K562 (cell line): ENCODE results near the gene MXD3. TPM values are rescaled to one million over a fixed set of nuclear protein-coding genes. Genes with fewer than 3 reads are reported as not detected.
A peak's percentile ranks its signal among the peaks of the same experiment; 100 is the strongest.

Experiments used
- ARID1B ChIP-seq: fragments of 450-650 bp; IDR thresholded peaks from 2 replicates; pipeline ENCODE4 v1.6.1; 2016; ENCODE audit warnings: antibody characterized with exemption, mild to moderate bottlenecking, inconsistent platforms
- C11orf30 ChIP-seq: fragments of 450-650 bp; IDR thresholded peaks from 2 replicates; pipeline ENCODE4 v1.6.1; 2016; ENCODE audit warnings: low read depth, mild to moderate bottlenecking
- CEBPB ChIP-seq: fragments of 450-650 bp; IDR thresholded peaks from 2 replicates; pipeline ENCODE4 v1.6.1; 2016; ENCODE audit warnings: missing genetic modification characterization, missing compliant biosample characterization
- CHCHD3 ChIP-seq: fragments of 250-450 bp; sonication (Bioruptor Pico); IDR thresholded peaks from 2 replicates; pipeline ENCODE4 v2.1.2; 2022; ENCODE audit warnings: mild to moderate bottlenecking
- EGR1 ChIP-seq: fragments of 450-650 bp; conservative IDR thresholded peaks from 2 replicates; pipeline ENCODE4 v1.6.1; 2017; ENCODE audit warnings: mild to moderate bottlenecking
- ETV6 ChIP-seq, 3 experiments: fragments of 150-350 bp in 1 of 3; sonication (generic) in 1 of 3; formaldehyde crosslinking in 1 of 3; IDR thresholded peaks; 2 replicates each; pipeline versions ENCODE4 v1.6.1 to v1.8.0; 2014 to 2022; ENCODE audit warnings: borderline replicate concordance in 2 of 3, low read depth in 2 of 3, antibody characterized with exemption in 1 of 3, low read length in 1 of 3, mild to moderate bottlenecking in 1 of 3, missing genetic modification reagents in 1 of 3
- GTF2E2 ChIP-seq: fragments of 200-800 bp; sonication (Bioruptor generic); IDR thresholded peaks from 2 replicates; pipeline ENCODE4 v1.6.1; 2016; ENCODE audit warnings: missing genetic modification characterization, missing compliant biosample characterization
- KHSRP ChIP-seq: fragments of 450-650 bp; IDR thresholded peaks from 2 replicates; pipeline ENCODE4 v1.6.1; 2017
- MAFK ChIP-seq: IDR thresholded peaks from 2 replicates; pipeline ENCODE4 v1.6.1; 2011; ENCODE audit warnings: low read length, improper control_type of control experiment
- NFE2 ChIP-seq: IDR thresholded peaks from 2 replicates; pipeline ENCODE4 v1.6.1; 2014; ENCODE audit warnings: antibody characterized with exemption, low read depth
- NR1H2 ChIP-seq: sonication (generic); formaldehyde crosslinking; IDR thresholded peaks from 2 replicates; pipeline ENCODE4 v1.4.0; 2020; ENCODE audit warnings: mild to moderate bottlenecking, missing genetic modification reagents
- POLR3A ChIP-seq: IDR thresholded peaks from 2 replicates; pipeline ENCODE4 v1.6.1; 2011; ENCODE audit warnings: borderline replicate concordance, mild to moderate bottlenecking, moderate library complexity; ENCODE audit not compliant: insufficient read length, insufficient read depth; ENCODE audit errors: extremely low read depth
- RUNX1 ChIP-seq: sonication (generic); IDR thresholded peaks from 2 replicates; pipeline ENCODE4 v1.6.1; 2016; ENCODE audit warnings: antibody characterized with exemption, low read depth
- SMARCA4 ChIP-seq: fragments of 450-650 bp; IDR thresholded peaks from 2 replicates; pipeline ENCODE4 v1.6.1; 2016
- ZNF140 ChIP-seq: fragments of 250-450 bp; sonication (Bioruptor Pico); IDR thresholded peaks from 2 replicates; pipeline ENCODE4 v1.8.0; 2021; ENCODE audit warnings: moderate library complexity, mild to moderate bottlenecking, inconsistent platforms
- ZNF212 ChIP-seq: fragments of 450-650 bp; formaldehyde crosslinking; IDR thresholded peaks from 2 replicates; pipeline ENCODE4 v1.4.0; 2020; ENCODE audit warnings: mild to moderate bottlenecking
- ZNF384 ChIP-seq: IDR thresholded peaks from 2 replicates; pipeline ENCODE4 v1.6.1; 2012; ENCODE audit warnings: low read depth, low read length, improper control_type of control experiment
- ZNF766 ChIP-seq: fragments of 200-800 bp; sonication (Bioruptor generic); conservative IDR thresholded peaks from 2 replicates; pipeline ENCODE4 v1.6.1; 2016; ENCODE audit warnings: missing genetic modification characterization, missing compliant biosample characterization
- ZNF77 ChIP-seq: fragments of 250-450 bp; sonication (Bioruptor Pico); IDR thresholded peaks from 2 replicates; pipeline ENCODE4 v1.5.0; 2020
- polyA plus RNA-seq, 8 experiments: library from polyadenylated mRNA; depleted of rRNA in 4 of 8; stranded (reverse) in 5 of 8; unstranded in 3 of 8; fragments of >200 nt; fragmentation: Nextera tagmentation in 2 of 8; fragmentation: Illumina TruSeq in 1 of 8; extraction: Ambion mirVana in 2 of 8; extraction: Trizol in 1 of 8; gene quantifications; 2 replicates each; pipeline versions ENCODE4 v1.2.1 to v1.2.3, GENCODE V29; 2011 to 2014; ENCODE audit warnings: inconsistent platforms in 1 of 8, missing spikeins in 1 of 8
- total RNA-seq, 7 experiments: library from RNA; depleted of rRNA in 6 of 7; stranded (reverse); fragments of >200 nt in 6 of 7; fragmentation: Illumina TruSeq in 2 of 7; extraction: Trizol in 2 of 7; gene quantifications; 2 replicates each; pipeline versions ENCODE4 v1.2.1 to v1.2.3, GENCODE V29; 2011 to 2021; ENCODE audit warnings: low replicate concordance in 1 of 7
- TF ChIP-seq, protein P1 (sequence below): fragments of 250-450 bp; sonication (Bioruptor Pico); IDR thresholded peaks from 2 replicates; pipeline ENCODE4 v1.5.0; 2020; ENCODE audit warnings: mild to moderate bottlenecking, borderline replicate concordance
- TF ChIP-seq, protein P2 (sequence below): sonication (generic); formaldehyde crosslinking; IDR thresholded peaks from 2 replicates; pipeline ENCODE4 v1.8.0; 2022; ENCODE audit warnings: mild to moderate bottlenecking, missing genetic modification reagents, borderline replicate concordance
- TF ChIP-seq, protein P3 (sequence below): sonication (generic); formaldehyde crosslinking; IDR thresholded peaks from 2 replicates; pipeline ENCODE4 v1.8.1; 2023; ENCODE audit warnings: missing genetic modification reagents, mild to moderate bottlenecking, borderline replicate concordance

Gene MXD3
- total and polyA plus RNA-seq, 9 of the 15 experiments (the other 6 are each of a cell fraction or from before 2014, with no cell fraction given) = 0.28 to 24.8 (median 4.5) TPM

- TF ChIP-seq ZNF766 (CRISPR knock-in tag) (peak; percentile 79), SMARCA4 (no peak), NFE2 (0 out of 2 replicates have a peak, but pooled peaks have one; percentile 36), POLR3A (no peak), GTF2E2 (tag) (no peak), ZNF212 (CRISPR knock-in tag) (no peak), ZNF140 (CRISPR knock-in tag) (no peak), NR1H2 (no peak), MAFK (peak; percentile 46; the same call in 1 of the 2 replicates), CEBPB (no peak), ZNF77 (CRISPR knock-in tag) (no peak), CHCHD3 (CRISPR knock-in tag) (no peak), ARID1B (peak; percentile 29; the same call in 1 of the 2 replicates), EGR1 (no peak), ZNF384 (no peak), KHSRP (no peak), ETV6 (IDR thresholded peaks at IDR 0.05; ENCODE audit: borderline replicate concordance in 1 of 2, low read depth in 2 of 2, low read length in 1 of 2) (no peak), ETV6 (CRISPR knock-in tag; IDR thresholded peaks at IDR 0.05; ENCODE audit: borderline replicate concordance) (no peak), RUNX1 (no peak), C11orf30 (0 out of 2 replicates have a peak, but pooled peaks have one; percentile 39)
- TF ChIP-seq, protein P1, sequence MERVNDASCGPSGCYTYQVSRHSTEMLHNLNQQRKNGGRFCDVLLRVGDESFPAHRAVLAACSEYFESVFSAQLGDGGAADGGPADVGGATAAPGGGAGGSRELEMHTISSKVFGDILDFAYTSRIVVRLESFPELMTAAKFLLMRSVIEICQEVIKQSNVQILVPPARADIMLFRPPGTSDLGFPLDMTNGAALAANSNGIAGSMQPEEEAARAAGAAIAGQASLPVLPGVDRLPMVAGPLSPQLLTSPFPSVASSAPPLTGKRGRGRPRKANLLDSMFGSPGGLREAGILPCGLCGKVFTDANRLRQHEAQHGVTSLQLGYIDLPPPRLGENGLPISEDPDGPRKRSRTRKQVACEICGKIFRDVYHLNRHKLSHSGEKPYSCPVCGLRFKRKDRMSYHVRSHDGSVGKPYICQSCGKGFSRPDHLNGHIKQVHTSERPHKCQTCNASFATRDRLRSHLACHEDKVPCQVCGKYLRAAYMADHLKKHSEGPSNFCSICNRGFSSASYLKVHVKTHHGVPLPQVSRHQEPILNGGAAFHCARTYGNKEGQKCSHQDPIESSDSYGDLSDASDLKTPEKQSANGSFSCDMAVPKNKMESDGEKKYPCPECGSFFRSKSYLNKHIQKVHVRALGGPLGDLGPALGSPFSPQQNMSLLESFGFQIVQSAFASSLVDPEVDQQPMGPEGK (CRISPR knock-in tag) = no peak
- TF ChIP-seq, protein P2, sequence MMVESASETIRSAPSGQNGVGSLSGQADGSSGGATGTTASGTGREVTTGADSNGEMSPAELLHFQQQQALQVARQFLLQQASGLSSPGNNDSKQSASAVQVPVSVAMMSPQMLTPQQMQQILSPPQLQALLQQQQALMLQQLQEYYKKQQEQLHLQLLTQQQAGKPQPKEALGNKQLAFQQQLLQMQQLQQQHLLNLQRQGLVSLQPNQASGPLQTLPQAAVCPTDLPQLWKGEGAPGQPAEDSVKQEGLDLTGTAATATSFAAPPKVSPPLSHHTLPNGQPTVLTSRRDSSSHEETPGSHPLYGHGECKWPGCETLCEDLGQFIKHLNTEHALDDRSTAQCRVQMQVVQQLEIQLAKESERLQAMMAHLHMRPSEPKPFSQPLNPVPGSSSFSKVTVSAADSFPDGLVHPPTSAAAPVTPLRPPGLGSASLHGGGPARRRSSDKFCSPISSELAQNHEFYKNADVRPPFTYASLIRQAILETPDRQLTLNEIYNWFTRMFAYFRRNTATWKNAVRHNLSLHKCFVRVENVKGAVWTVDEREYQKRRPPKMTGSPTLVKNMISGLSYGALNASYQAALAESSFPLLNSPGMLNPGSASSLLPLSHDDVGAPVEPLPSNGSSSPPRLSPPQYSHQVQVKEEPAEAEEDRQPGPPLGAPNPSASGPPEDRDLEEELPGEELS = no peak
- TF ChIP-seq, protein P3, sequence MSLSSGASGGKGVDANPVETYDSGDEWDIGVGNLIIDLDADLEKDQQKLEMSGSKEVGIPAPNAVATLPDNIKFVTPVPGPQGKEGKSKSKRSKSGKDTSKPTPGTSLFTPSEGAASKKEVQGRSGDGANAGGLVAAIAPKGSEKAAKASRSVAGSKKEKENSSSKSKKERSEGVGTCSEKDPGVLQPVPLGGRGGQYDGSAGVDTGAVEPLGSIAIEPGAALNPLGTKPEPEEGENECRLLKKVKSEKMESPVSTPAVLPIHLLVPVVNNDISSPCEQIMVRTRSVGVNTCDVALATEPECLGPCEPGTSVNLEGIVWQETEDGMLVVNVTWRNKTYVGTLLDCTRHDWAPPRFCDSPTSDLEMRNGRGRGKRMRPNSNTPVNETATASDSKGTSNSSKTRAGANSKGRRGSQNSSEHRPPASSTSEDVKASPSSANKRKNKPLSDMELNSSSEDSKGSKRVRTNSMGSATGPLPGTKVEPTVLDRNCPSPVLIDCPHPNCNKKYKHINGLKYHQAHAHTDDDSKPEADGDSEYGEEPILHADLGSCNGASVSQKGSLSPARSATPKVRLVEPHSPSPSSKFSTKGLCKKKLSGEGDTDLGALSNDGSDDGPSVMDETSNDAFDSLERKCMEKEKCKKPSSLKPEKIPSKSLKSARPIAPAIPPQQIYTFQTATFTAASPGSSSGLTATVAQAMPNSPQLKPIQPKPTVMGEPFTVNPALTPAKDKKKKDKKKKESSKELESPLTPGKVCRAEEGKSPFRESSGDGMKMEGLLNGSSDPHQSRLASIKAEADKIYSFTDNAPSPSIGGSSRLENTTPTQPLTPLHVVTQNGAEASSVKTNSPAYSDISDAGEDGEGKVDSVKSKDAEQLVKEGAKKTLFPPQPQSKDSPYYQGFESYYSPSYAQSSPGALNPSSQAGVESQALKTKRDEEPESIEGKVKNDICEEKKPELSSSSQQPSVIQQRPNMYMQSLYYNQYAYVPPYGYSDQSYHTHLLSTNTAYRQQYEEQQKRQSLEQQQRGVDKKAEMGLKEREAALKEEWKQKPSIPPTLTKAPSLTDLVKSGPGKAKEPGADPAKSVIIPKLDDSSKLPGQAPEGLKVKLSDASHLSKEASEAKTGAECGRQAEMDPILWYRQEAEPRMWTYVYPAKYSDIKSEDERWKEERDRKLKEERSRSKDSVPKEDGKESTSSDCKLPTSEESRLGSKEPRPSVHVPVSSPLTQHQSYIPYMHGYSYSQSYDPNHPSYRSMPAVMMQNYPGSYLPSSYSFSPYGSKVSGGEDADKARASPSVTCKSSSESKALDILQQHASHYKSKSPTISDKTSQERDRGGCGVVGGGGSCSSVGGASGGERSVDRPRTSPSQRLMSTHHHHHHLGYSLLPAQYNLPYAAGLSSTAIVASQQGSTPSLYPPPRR (CRISPR knock-in tag) = no peak
Measured at GRCh38 chr5:177320879-177321278, 9.2 kb upstream of the MXD3 start (continued).
